Coronary artery (tissue), 2 donors: ENCODE measurements around the gene CALML4.
A peak's percentile ranks its signal among the peaks of the same experiment; 100 is the strongest.
"Not testable (repeated sequence)": the region's sequence is repeated elsewhere in the genome, so short reads cannot be mapped to it uniquely, and the experiment has no call there.

Experiments used
- DNase-seq: peaks from one replicate; pipeline ENCODE4 v3.0.0-alpha.2; 2017; ENCODE audit warnings: low spot score
- H3K27ac ChIP-seq, 2 donors: fragments of 200-600 bp; sonication (generic); one replicate each; pipeline ENCODE4 v1.5.1; 2016 to 2019
- H3K4me3 ChIP-seq: fragments of 200-600 bp; sonication (generic); 2 replicates; pipeline ENCODE4 v1.5.1; 2016; ENCODE audit warnings: mild to moderate bottlenecking, moderate library complexity
- CTCF ChIP-seq: fragments of 200-600 bp; sonication (generic); IDR thresholded peaks from one replicate; pipeline ENCODE4 v1.5.1; 2019; ENCODE audit warnings: antibody characterized with exemption

Gene CALML4

GRCh38 chr15:68173119-68173518 lies 32.0 kb downstream of the CALML4 start:
- no peak overlapping the region for H3K4me3 ChIP-seq
- no peak for TF ChIP-seq CTCF
- no peak for DNase-seq
- H3K27ac ChIP-seq = no peak overlapping the region

GRCh38 chr15:68172037-68172436 lies 33.1 kb downstream of the CALML4 start:
- not testable (repeated sequence) for H3K4me3 ChIP-seq, H3K27ac ChIP-seq

GRCh38 chr15:68166847-68167246 lies 38.3 kb downstream of the CALML4 start:
- DNase-seq = no peak
- no peak for TF ChIP-seq CTCF
- no peak overlapping the region for H3K27ac ChIP-seq
- no peak overlapping the region for H3K4me3 ChIP-seq

More at GRCh38 chr15:68172037-68172436, 33.1 kb downstream of the CALML4 start:
- DNase-seq = not testable (repeated sequence)

GRCh38 chr15:68163191-68163590 lies 41.9 kb downstream of the CALML4 start:
- Histone ChIP-seq H3K4me3 (no peak overlapping the region), H3K27ac (no peak overlapping the region)
- no peak for DNase-seq
- TF ChIP-seq CTCF = no peak

- H3K27ac ChIP-seq = peak overlapping the region; percentile 3 to 37
- DNase-seq = no peak
- TF ChIP-seq CTCF = no peak
- H3K4me3 ChIP-seq = no peak overlapping the region
Measured at GRCh38 chr15:68158046-68158628, 47.0 kb downstream of the CALML4 start.

GRCh38 chr15:68157074-68157473 lies 48.1 kb downstream of the CALML4 start:
- no peak for DNase-seq
- TF ChIP-seq CTCF = no peak
- no peak overlapping the region for H3K4me3 ChIP-seq
- H3K27ac ChIP-seq = peak overlapping the region in 1 of 2 donors; percentile 38

- no peak for DNase-seq
Measured at GRCh38 chr15:68154923-68155559, 50.1 kb downstream of the CALML4 start.

More at GRCh38 chr15:68154923-68155559, 50.1 kb downstream of the CALML4 start:
- Histone ChIP-seq H3K4me3 (no peak overlapping the region), H3K27ac (no peak overlapping the region)
- peak; percentile 54 for TF ChIP-seq CTCF
